Measurements from ENCODE around the gene ANOS1.
"Not testable (repeated sequence)": the region's sequence is repeated elsewhere in the genome, so short reads cannot be mapped to it uniquely, and the experiment has no call there.

Gene ANOS1, protein sequence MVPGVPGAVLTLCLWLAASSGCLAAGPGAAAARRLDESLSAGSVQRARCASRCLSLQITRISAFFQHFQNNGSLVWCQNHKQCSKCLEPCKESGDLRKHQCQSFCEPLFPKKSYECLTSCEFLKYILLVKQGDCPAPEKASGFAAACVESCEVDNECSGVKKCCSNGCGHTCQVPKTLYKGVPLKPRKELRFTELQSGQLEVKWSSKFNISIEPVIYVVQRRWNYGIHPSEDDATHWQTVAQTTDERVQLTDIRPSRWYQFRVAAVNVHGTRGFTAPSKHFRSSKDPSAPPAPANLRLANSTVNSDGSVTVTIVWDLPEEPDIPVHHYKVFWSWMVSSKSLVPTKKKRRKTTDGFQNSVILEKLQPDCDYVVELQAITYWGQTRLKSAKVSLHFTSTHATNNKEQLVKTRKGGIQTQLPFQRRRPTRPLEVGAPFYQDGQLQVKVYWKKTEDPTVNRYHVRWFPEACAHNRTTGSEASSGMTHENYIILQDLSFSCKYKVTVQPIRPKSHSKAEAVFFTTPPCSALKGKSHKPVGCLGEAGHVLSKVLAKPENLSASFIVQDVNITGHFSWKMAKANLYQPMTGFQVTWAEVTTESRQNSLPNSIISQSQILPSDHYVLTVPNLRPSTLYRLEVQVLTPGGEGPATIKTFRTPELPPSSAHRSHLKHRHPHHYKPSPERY

DNA sequence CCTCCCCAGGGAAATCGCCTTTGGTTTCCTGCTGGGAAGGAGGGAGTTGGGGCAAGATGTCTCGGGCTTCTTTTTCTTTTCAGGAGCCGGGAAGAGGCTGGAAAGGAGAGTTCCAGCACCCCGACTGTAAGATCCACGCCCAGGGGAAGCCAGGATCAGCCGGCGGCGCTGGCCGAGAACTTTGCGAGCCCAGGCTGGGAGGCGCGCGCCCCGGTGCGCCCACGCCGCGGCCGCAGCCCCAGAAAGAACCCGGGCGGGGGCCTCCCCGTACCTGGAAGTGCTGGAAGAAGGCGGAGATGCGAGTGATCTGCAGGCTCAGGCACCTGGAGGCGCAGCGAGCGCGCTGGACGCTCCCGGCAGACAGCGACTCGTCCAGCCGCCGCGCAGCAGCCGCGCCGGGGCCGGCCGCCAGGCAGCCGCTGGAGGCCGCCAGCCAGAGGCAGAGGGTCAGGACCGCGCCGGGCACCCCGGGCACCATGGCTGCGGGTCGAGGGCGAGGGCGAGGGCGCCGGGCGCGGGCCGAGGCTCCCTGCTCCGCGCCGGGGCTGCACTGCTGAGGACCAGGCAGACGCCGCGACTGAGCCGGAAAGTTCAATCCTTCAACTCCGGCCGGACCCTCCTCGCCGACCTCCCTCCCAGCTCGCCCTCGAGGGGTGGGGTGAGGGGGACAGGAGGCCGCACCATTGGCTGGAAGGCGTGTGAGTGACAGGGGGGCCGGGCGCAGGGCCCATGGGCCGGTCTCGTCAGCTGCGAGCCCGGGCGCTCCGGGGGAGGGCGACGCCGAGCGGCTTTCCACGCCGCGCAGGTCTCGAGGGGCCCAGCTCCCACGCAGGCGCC, at the start of gene ANOS1:
ANOS1 (minus strand) TSS at position 579 of the 837 bp plus-strand sequence; CDS start at position 478, 101 bp downstream.
- Histone ChIP-seq H2AFZ (ENCODE audit: low read length) (no peak within 1 kb of the TSS), H3K9ac (ENCODE audit: low read length) (no peak within 1 kb of the TSS), H3K9me2 (ENCODE audit: low read depth, low read length) (no peaks in the 10 kb centered on the region), H3K36me3 (ENCODE audit: insufficient read depth, low read length) (no peaks in the 10 kb centered on the region), H4K20me1 (ENCODE audit: insufficient read depth, low read length) (no peaks in the 10 kb centered on the region), H3K4me3 (ENCODE audit: low read depth, low read length, poor library complexity, severe bottlenecking) (no peak within 1 kb of the TSS), H3K4me1 (ENCODE audit: insufficient read depth, low read length, severe bottlenecking) (no peaks in the 10 kb centered on the region), H3K27me3 (ENCODE audit: insufficient read depth, low read length) (no peaks in the 10 kb centered on the region), H3F3A (ENCODE audit: insufficient read depth, low read length) (no peaks in the 10 kb centered on the region), H3K9me3 (ENCODE audit: low read length) (no peaks in the 10 kb centered on the region), H3K4me2 (ENCODE audit: low read length) (no peak within 1 kb of the TSS), H3K79me2 (ENCODE audit: insufficient read depth, low read length) (no peaks in the 10 kb centered on the region), H3K27ac (ENCODE audit: low read depth, low read length, poor library complexity, severe bottlenecking) (no peak within 1 kb of the TSS)
- TF ChIP-seq EZH2 (IDR thresholded peaks at IDR 0.05; ENCODE audit: borderline replicate concordance, low read length) = no peak
- no peak for TF ChIP-seq CTCF (IDR thresholded peaks at IDR 0.05; ENCODE audit: low read length)

DNA sequence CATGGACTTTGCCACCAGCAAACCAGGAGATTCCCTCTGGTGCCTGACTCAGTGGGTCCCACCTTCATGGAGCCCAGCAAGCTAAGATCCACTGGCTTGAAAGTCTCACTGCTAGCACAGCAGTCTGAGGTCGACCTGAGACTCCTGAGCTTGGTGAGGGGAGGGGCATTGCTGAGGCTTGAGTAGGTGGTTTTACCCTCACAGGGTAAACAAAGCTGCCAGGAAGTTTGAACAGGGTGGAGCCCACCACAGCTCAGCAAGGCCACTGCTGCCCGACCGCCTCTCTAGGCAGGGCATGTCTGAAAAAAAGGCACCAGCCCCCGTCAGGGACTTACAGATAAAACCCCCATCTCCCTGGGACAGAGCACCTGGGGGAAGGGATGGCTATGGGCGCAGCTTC, 41.2 kb upstream of the ANOS1 start:
- Histone ChIP-seq H3K79me2 (ENCODE audit: insufficient read depth, low read length) (no peaks in the 10 kb centered on the region), H3K27ac (ENCODE audit: low read depth, low read length, poor library complexity, severe bottlenecking) (no peak overlapping the region), H3K9me3 (ENCODE audit: low read length) (no peaks in the 10 kb centered on the region), H3K36me3 (ENCODE audit: insufficient read depth, low read length) (no peaks in the 10 kb centered on the region), H3K27me3 (ENCODE audit: insufficient read depth, low read length) (no peaks in the 10 kb centered on the region), H3K9ac (ENCODE audit: low read length) (no peak overlapping the region), H3K9me2 (ENCODE audit: low read depth, low read length) (no peaks in the 10 kb centered on the region), H2AFZ (ENCODE audit: low read length) (no peak overlapping the region), H3F3A (ENCODE audit: insufficient read depth, low read length) (no peaks in the 10 kb centered on the region), H3K4me1 (ENCODE audit: insufficient read depth, low read length, severe bottlenecking) (no peaks in the 10 kb centered on the region), H3K4me3 (ENCODE audit: low read depth, low read length, poor library complexity, severe bottlenecking) (no peak overlapping the region), H3K4me2 (ENCODE audit: low read length) (no peak overlapping the region), H4K20me1 (ENCODE audit: insufficient read depth, low read length) (no peaks in the 10 kb centered on the region)
- TF ChIP-seq EZH2 (IDR thresholded peaks at IDR 0.05; ENCODE audit: borderline replicate concordance, low read length) (no peak), CTCF (IDR thresholded peaks at IDR 0.05; ENCODE audit: low read length) (no peak)

DNA sequence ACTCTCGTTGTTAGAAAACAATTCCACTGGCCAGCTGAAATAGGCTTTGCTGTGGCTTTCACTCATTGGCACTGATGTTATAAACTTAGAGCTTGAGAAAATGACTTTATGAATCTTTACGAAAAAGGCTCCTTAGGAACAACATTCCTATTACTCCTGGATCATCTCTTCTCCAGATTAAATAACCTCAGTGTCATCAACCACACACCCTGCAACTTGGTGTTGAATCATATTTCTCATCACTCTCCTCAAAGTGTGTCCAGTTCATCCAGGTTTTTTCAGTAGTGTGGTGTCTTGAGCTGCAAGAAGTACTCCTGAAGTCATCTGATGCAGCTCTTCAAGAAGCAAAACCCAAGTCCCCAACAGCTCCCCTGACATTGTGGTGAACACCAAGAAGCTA, 28.1 kb upstream of the ANOS1 start:
- H3K9ac ChIP-seq (ENCODE audit: low read length) = no peak overlapping the region
- H4K20me1 ChIP-seq (ENCODE audit: insufficient read depth, low read length) = no peaks in the 10 kb centered on the region
- H3K4me2 ChIP-seq (ENCODE audit: low read length) = no peak overlapping the region
- H3K9me3 ChIP-seq (ENCODE audit: low read length) = no peaks in the 10 kb centered on the region
- no peaks in the 10 kb centered on the region for H3K9me2 ChIP-seq (ENCODE audit: low read depth, low read length)
- H3F3A ChIP-seq (ENCODE audit: insufficient read depth, low read length) = no peaks in the 10 kb centered on the region
- no peaks in the 10 kb centered on the region for H3K79me2 ChIP-seq (ENCODE audit: insufficient read depth, low read length)
- no peak overlapping the region for H2AFZ ChIP-seq (ENCODE audit: low read length)
- no peaks in the 10 kb centered on the region for H3K27me3 ChIP-seq (ENCODE audit: insufficient read depth, low read length)
- no peak overlapping the region for H3K4me3 ChIP-seq (ENCODE audit: low read depth, low read length, poor library complexity, severe bottlenecking)
- no peaks in the 10 kb centered on the region for H3K4me1 ChIP-seq (ENCODE audit: insufficient read depth, low read length, severe bottlenecking)
- H3K27ac ChIP-seq (ENCODE audit: low read depth, low read length, poor library complexity, severe bottlenecking) = no peak overlapping the region
- no peaks in the 10 kb centered on the region for H3K36me3 ChIP-seq (ENCODE audit: insufficient read depth, low read length)
- no peak for TF ChIP-seq EZH2 (IDR thresholded peaks at IDR 0.05; ENCODE audit: borderline replicate concordance, low read length)
- no peak for TF ChIP-seq CTCF (IDR thresholded peaks at IDR 0.05; ENCODE audit: low read length)

- not testable (repeated sequence) for H3F3A ChIP-seq (ENCODE audit: insufficient read depth, low read length); H3K79me2 ChIP-seq (ENCODE audit: insufficient read depth, low read length); H3K9me2 ChIP-seq (ENCODE audit: low read depth, low read length); H3K4me2 ChIP-seq (ENCODE audit: low read length); H3K9me3 ChIP-seq (ENCODE audit: low read length); H3K4me1 ChIP-seq (ENCODE audit: insufficient read depth, low read length, severe bottlenecking); H4K20me1 ChIP-seq (ENCODE audit: insufficient read depth, low read length); H3K36me3 ChIP-seq (ENCODE audit: insufficient read depth, low read length); H3K27me3 ChIP-seq (ENCODE audit: insufficient read depth, low read length); H3K4me3 ChIP-seq (ENCODE audit: low read depth, low read length, poor library complexity, severe bottlenecking); H3K9ac ChIP-seq (ENCODE audit: low read length); H3K27ac ChIP-seq (ENCODE audit: low read depth, low read length, poor library complexity, severe bottlenecking); H2AFZ ChIP-seq (ENCODE audit: low read length)
Observed at GRCh38 chrX:8758706-8759105, 26.8 kb upstream of the ANOS1 start.

Data from OCI-LY1 (cell line).